GM19193 (cell line): ENCODE measurements around the gene PYGB.

Experiments
- POLR2A ChIP-seq: IDR thresholded peaks from 4 replicates; pipeline ENCODE4 v1.6.1; 2011; ENCODE audit not compliant: insufficient read depth, insufficient read length; ENCODE audit errors: extremely low read depth

PYGB gene

DNA sequence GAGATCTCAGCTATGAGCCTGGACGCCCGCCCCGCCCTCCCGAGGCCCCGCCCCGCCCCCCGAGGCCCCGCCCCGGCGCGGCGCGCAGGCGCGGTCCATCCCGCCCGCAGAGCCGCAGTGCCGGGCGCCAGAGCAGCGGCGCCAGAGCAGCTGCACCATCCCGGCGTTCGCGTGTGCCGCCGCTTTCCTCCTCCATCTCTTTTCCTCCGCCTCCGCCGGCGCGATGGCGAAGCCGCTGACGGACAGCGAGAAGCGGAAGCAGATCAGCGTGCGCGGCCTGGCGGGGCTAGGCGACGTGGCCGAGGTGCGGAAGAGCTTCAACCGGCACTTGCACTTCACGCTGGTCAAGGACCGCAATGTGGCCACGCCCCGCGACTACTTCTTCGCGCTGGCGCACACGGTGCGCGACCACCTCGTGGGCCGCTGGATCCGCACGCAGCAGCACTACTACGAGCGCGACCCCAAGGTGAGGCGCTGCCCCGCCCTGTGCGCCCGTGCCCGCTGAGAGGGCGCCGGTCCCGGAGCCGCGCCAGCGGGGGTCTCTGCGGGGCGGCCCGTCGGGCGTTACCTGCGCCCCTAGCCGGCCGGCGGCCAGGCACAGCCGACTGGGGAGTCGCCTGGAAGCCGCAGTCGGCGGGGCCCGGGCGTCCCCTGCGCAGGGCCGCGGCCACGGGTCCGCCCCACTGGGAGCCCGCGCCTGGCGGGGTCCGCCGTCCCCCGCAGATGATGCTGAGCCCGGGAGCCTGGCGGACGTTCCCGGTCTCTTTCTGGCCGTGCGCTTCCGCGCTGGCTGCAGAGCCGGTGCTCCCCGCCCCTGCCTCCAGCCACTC, at the start of gene PYGB:
Gene PYGB (plus strand): TSS at position 130 of the 830 bp plus-strand sequence. CDS start 94 bp downstream, at position 224.
- TF ChIP-seq POLR2A = peak; percentile 95

DNA sequence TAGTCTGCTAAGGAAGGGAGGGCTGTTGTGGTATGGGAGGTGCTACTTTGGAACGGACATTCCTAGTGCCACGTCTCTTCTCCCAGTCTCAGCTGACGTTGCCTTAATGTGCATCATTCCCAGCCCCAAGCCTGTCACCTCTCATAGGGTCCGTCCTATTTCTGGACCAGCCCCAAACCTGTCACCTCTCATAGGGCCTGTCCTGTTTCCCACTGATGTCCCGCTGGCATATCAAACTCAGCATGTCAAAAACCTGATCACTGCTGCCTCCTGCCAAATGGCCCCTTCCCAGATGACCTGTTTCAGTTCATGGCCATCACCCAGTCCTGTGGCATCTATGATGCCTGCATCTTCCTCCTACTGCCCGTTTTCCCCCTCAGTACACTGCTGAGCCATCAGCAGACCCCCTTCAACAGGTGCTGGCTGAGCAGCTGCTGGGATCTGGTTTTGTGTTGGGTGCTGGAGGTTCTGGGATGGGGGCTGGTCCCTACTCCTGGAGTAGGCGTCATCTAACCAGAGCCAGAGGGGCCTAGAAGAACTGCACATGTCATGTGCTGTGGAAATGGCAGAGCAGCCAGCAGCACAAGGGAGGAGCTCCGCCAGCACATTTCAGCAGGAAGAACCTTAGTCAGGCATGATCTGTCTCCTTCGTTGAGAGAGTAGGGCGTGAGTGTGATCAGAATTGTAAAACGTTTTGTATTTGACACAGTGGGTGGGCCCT, 49.1 kb upstream of the PYGB start:
- TF ChIP-seq POLR2A = no peak

DNA sequence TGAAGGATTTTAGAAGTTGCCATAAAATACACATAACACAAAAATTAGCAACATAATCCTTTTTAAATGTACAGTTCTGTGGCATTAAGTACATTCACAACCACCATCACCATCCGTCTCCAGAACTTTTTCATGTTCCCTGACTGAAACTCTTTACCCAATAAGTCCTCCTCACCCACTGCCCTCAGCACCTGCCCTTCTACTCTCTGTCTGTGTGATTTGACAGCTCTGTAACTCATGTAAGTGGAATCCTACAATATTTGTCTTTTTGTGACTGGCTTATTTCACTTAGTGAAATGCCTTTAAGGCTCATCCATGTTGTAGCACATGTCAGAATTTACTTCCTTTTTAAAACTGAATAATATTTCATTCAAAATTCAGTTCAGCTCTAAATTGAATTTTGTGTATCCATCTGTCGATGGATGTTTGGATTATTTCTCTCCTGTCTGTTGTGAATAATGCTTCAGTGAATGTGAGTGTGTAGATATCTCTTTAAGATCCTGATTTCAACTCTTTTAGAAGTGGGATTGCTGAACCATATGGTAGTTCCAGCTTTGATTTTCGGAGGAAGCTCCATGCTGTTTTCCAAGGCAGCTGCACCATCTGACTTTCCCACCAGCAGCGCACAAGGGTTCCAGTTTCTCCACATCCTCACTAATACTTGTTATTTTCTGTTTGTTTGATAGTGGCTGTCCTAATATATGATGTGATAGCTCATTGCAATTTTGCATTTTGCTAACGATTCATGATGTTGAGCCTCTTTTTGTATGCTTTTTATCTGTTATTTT, 48.2 kb upstream of the PYGB start:
- TF ChIP-seq POLR2A = no peak

DNA sequence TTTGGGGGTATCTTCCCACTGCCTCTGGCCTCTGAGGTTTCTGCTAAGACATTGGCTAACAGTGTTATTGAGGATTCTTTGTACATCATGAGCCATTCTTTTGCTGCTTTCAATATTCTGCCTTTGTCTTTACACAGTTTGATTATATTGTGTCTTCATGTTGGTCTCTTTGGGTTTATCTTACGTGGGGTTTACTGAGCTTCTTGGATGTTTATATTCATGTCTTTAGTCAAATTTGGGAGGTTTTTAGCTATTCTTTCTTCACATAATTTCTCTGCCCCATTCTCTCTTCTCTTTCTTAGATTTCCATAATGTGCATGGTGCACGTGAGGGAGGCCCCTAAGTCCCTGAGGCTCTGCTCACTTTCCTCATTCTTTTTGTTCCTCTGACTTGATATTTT, 44.8 kb upstream of the PYGB start:
- TF ChIP-seq POLR2A = no peak

DNA sequence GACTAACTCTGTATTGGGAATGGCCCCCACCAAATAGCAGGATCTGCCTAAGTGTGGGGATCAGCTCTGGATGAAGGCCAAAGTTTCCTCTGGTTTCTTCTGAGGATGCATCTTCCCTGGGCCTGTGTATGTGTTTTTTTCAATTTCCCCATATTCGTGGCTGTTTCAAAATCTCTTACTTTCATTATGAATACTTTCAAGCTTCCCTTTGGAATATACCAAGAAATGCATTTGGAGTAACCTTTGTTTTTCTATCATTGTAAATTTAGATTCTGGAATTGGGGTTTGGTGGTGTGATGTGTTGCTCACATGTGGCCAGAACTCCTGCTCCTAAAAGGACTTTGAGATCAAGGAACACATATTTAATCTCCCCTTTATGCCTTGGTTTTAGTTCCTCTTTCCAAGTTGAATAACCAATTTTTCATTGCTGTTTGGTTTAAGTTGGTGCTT, 44.0 kb upstream of the PYGB start:
- no peak for TF ChIP-seq POLR2A

DNA sequence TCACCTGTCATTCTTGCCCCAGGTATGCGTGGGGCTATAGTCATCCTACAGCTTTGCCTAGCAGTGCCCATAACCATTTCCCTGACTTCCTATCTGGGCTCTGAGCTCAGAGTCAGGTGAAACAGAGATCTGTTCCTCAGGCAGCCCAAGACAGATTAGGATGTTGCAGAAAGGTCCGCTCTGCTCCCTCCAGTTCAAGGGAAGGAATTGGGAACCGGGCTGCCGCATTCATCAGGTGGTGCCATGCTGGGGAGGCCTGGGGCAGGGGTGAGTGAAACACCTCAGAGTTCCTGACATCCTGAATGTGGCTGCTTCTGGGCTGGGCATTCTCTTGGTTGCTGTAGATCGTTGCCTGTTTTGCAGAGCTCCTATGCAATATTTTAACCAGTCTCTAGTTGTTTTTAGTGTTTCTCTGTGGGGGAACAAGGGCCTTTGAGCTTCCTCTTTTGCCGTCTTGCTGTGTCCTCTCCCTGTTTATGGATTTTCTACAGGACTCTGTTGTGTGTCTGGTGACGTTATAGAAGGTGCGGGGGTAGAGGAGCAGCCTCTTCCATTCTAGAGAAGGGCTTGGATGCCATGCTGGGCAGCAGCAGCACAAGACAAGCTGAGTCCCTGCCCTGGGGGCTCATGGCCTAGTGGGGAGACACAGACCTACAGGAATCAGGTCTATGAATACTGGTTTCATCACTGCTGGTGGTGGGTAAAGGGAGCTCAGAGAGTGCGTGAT, 43.2 kb upstream of the PYGB start:
- TF ChIP-seq POLR2A = no peak

DNA sequence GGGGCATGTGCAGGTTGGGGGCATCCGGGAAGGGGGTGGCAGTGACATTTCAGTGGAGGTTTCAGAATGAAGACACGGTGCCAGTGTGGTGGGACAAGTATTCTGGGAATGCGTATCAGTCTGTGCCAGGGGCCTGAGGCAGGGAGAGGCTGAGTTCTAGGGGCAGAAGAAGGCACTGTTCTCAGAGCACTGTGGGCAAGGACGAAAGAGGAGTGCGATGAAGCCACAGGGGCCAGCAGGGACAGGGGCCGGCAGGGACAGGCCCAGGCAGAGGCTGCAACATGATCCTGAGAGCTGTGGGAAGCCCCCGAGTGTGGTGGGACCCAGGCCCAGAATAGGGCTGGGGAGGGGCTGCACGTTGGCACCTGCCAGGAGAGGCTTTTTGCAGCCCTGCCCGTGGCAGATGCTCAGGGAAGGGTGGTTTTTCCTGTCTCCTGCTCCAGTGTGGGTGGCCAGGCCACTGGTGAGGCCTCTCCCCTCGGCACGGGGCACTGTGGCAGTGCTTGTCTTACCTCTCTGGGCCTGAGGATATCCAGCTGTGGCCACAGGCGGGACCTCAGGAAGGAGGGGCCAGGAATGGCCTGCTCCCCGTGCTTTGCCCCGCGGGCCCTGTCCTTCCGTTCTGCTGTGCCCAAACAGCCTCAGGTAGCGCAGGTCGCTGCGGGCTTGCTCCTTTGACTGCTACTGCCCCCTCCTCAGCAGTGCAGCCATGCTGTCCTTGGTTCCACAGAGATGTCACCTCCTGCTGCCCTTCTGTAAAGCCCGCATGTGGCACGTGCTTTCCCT, 42.4 kb upstream of the PYGB start:
- no peak for TF ChIP-seq POLR2A

DNA sequence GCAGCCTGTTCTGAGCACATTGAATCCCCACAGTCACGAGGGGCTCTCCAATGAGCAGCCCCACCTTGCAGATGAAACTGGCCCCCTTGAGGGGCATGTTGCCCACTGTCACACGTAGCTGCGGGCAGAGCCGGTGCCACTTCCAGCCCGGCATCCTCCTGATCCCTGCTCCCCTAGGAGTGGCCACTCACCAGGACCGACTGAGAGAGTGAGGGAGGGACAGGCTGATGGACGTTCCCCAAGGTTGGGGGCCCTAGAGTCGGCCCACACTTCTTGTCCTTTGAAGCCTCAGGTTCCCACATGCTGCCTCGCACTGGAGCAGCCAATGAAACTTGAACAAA, 41.9 kb upstream of the PYGB start:
- TF ChIP-seq POLR2A = no peak

DNA sequence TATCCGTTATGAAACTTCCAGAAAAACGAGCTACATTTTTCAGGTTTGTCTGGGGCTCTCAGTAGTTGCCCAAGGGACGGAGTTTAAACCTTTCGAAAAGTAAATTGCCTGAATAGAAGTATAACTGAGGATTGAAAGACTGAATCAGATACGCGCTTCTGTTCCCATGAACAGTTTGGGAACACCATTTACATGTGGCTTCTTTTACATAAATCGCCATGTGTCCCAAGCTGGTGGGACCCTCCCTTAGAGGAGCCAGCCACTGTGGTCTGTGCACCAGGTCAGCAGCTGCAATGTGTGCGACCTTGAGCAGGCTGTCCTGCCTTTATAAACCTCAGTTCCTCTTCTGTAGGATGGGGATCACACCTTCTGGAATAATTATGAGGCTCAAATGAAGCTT, 41.3 kb upstream of the PYGB start:
- no peak for TF ChIP-seq POLR2A

DNA sequence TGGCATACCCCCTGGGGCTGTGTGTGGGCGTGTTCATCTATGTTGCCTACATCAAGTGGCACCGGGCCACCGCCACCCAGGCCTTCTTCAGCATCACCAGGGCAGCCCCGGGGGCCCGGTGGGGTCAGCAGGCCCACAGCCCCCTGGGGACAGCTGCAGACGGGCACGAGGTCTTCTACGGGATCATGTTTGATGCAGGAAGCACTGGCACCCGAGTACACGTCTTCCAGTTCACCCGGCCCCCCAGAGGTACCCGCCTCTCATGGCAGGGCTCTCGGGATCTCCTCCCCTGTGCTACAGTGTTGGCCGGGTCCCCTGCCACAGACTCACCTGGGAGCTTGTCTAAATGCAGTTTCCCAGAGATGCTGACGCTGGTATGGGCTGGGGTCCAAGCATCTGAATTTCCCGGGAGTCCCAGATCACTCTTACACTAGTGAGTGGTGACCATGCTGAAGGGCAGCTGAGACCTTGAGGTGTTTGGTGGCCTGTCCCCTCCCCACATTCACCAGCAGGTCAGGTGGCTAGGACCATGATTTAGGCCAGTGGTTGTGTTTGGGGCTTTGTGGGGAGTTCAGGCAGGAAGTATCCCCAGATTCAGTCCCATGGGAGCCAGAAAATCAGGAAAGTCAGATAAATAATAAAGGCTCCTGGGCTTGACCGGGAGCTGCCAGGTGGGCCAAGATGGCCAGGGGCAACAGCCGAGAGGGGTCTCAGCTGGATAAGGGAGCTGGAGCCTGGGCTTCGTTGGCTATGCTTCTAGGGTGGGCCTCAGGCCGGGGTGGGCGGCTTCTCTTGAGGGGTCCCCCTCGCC, 40.5 kb upstream of the PYGB start:
- no peak for TF ChIP-seq POLR2A

DNA sequence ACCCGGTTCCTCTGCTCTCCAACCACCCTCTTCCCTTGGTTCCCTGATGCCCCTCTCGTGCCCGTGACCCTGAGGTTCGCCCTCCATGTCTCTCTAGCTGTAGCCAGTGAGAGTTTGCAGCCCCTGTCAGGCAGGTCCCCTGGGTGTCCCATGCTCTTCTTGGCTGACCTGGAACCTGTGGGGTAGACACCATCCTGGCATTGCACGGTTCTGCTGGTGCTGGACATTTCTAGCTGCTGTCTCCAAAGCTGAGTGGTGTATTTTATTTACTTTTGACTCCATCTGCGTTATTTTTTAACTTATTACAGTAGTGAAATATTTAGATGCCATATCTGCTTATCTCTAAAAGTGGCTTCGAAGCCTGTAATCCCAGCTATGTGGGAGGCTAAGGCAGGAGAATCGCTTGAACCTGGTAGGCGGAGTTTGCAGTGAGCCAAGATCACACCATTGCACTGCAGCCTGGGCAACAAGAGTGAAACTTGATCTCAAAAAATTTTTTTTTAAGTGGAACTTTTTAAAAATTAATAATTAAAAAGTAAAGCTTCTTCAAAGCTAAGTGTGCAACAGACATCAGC, 39.8 kb upstream of the PYGB start:
- TF ChIP-seq POLR2A = no peak

DNA sequence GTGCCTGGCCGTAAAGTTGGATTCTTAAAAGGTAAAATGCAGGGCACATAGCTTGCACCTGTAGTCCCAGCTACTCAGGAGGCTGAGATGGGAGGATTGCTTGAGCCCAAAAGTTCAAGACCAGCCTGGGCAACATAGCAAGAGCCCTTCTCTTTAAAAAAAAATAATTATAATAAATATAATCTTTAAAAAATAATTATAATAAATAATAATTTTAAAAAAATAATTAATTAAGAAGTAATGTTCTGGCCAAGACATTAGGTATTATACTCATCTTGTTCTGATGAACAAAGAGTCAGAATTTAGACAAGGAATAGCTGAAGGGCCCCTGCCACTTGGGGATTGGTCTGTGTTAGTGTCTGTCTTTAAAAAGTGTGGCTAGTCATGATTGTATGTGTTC, 38.5 kb upstream of the PYGB start:
- TF ChIP-seq POLR2A = no peak

DNA sequence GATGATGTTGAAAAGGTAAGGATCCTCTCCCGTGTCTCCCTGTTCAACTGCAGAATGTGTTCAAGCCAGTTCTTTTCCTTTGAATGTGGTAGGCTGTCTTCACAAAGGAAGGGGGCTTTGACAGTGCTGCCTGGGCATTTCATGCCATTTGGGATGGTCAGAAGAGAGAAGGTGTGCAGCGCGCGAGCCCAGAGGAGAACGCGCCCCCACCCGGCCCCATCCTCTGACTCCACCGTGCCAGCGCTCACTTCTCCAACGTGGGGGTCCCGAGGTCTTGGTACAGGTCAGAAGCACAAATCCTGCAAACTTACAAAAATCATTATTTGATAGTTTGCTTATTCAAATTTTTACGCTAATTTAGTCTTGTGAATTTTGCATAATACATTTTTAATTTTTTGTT, 38.0 kb upstream of the PYGB start:
- TF ChIP-seq POLR2A = no peak
